Uterus (tissue), 2 donors: Measurements from ENCODE around the gene SRRT.

Experiments
- POLR2A ChIP-seq, 2 donors: fragments of 450-650 bp; IDR thresholded peaks; one replicate each; pipeline ENCODE4 v1.6.1; 2016; ENCODE audit warnings: antibody characterized with exemption in 2 of 2, mild to moderate bottlenecking in 1 of 2, moderate library complexity in 1 of 2
- TF ChIP-seq, protein P1 (sequence below), 4 experiments: fragments of 200-600 bp in 2 of 4; fragments of 450-650 bp in 2 of 4; sonication (generic) in 2 of 4; IDR thresholded peaks; one replicate each; pipeline ENCODE4 v1.5.1; 2016 to 2019; ENCODE audit warnings: antibody characterized with exemption in 4 of 4, mild to moderate bottlenecking in 2 of 4, moderate library complexity in 1 of 4

DNA sequence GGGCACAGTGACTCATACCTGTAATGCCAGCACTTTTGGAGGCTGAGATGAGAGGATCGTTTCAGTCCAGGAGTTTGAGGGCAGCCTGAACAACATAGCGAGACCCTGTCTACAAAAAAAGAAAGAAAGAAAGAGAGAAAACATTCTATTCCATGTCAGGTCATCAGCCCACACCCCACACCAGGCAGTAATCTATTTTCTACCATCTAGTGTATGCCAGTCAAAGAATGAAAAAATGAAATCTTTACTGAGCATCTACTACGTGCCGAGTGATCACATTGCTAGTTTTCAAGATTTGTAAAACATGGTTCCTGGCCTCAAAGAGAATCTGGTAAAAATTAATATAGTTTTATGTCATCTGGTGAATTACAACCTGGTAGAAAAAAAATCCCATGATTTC, 44.5 kb upstream of the SRRT start:
- TF ChIP-seq, protein P1, sequence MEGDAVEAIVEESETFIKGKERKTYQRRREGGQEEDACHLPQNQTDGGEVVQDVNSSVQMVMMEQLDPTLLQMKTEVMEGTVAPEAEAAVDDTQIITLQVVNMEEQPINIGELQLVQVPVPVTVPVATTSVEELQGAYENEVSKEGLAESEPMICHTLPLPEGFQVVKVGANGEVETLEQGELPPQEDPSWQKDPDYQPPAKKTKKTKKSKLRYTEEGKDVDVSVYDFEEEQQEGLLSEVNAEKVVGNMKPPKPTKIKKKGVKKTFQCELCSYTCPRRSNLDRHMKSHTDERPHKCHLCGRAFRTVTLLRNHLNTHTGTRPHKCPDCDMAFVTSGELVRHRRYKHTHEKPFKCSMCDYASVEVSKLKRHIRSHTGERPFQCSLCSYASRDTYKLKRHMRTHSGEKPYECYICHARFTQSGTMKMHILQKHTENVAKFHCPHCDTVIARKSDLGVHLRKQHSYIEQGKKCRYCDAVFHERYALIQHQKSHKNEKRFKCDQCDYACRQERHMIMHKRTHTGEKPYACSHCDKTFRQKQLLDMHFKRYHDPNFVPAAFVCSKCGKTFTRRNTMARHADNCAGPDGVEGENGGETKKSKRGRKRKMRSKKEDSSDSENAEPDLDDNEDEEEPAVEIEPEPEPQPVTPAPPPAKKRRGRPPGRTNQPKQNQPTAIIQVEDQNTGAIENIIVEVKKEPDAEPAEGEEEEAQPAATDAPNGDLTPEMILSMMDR (IDR thresholded peaks at IDR 0.05), result no peak
- no peak for TF ChIP-seq POLR2A (IDR thresholded peaks at IDR 0.05)
